ENCODE data around the gene ECE1.
A peak's percentile ranks its signal among the peaks of the same experiment; 100 is the strongest.

Gene ECE1

GRCh38 chr1:21337010-21337437 lies 46.8 kb upstream of the ECE1 start:
- in situ Hi-C loops (cut with HindIII; ENCODE audit: low pct_ligation_motif_present, low sequenced_read_pairs) = loop anchor here (5.0 kb wide), 1 partner anchor 75 kb away; no protein-coding TSS in a partner anchor
- no peak for TF ChIP-seq CTCF (IDR thresholded peaks at IDR 0.05; ENCODE audit: low read depth, low read length, missing control alignments)
- no peak overlapping the region for H3K4me3 ChIP-seq (ENCODE audit: low read depth, low read length)
- DNase-seq = no peak
- no peak overlapping the region for H3K27ac ChIP-seq
- no peaks in the 10 kb centered on the region for H3K27me3 ChIP-seq (replicated peaks)
- H3K36me3 ChIP-seq (replicated peaks) = no peaks in the 10 kb centered on the region

- H3K4me3 ChIP-seq (ENCODE audit: low read depth, low read length) = no peak overlapping the region
- no peaks in the 10 kb centered on the region for H3K36me3 ChIP-seq (replicated peaks)
- in situ Hi-C loops (cut with HindIII; ENCODE audit: low pct_ligation_motif_present, low sequenced_read_pairs) = loop anchor here (5.0 kb wide), 1 partner anchor 73 kb away; no protein-coding TSS in a partner anchor
- DNase-seq = no peak
- no peak for TF ChIP-seq CTCF (IDR thresholded peaks at IDR 0.05; ENCODE audit: low read depth, low read length, missing control alignments)
- H3K27ac ChIP-seq = peak overlapping the region; percentile 94
- no peaks in the 10 kb centered on the region for H3K27me3 ChIP-seq (replicated peaks)
These were observed 45.5 kb upstream of the ECE1 start for GRCh38 chr1:21335750-21336224.

- H3K27me3 ChIP-seq (replicated peaks) = no peaks in the 10 kb centered on the region
- no peak for DNase-seq
- no peak for TF ChIP-seq CTCF (IDR thresholded peaks at IDR 0.05; ENCODE audit: low read depth, low read length, missing control alignments)
- in situ Hi-C loops (cut with HindIII; ENCODE audit: low pct_ligation_motif_present, low sequenced_read_pairs) = loop anchor here (5.0 kb wide), 1 partner anchor 73 kb away; no protein-coding TSS in a partner anchor
- peak overlapping the region; percentile 94 for H3K27ac ChIP-seq
- peak overlapping the region; percentile 53 for H3K4me3 ChIP-seq (ENCODE audit: low read depth, low read length)
- no peaks in the 10 kb centered on the region for H3K36me3 ChIP-seq (replicated peaks)
These were observed 44.9 kb upstream of the ECE1 start for GRCh38 chr1:21335088-21335691.

- TF ChIP-seq CTCF (IDR thresholded peaks at IDR 0.05; ENCODE audit: low read depth, low read length, missing control alignments) = peak; percentile 95
- Histone ChIP-seq H3K27ac (peak overlapping the region; percentile 94), H3K4me3 (ENCODE audit: low read depth, low read length) (peak overlapping the region; percentile 53), H3K36me3 (replicated peaks) (no peaks in the 10 kb centered on the region), H3K27me3 (replicated peaks) (no peaks in the 10 kb centered on the region)
- in situ Hi-C loops (cut with HindIII; ENCODE audit: low pct_ligation_motif_present, low sequenced_read_pairs) = loop anchor here (5.0 kb wide), 1 partner anchor 72 kb away; no protein-coding TSS in a partner anchor
- peak; percentile 89 for DNase-seq
These were observed 44.2 kb upstream of the ECE1 start for GRCh38 chr1:21334214-21335087.

- in situ Hi-C loops (cut with HindIII; ENCODE audit: low pct_ligation_motif_present, low sequenced_read_pairs) = no loop called here
- H3K27me3 ChIP-seq (replicated peaks) = no peaks in the 10 kb centered on the region
- no peaks in the 10 kb centered on the region for H3K36me3 ChIP-seq (replicated peaks)
- H3K27ac ChIP-seq = peak overlapping the region; percentile 94
- no peak overlapping the region for H3K4me3 ChIP-seq (ENCODE audit: low read depth, low read length)
- TF ChIP-seq CTCF (IDR thresholded peaks at IDR 0.05; ENCODE audit: low read depth, low read length, missing control alignments) = no peak
- DNase-seq = no peak
These were observed 43.6 kb upstream of the ECE1 start for GRCh38 chr1:21333824-21334213.

All from brain microvascular endothelial cell (primary cell).